H9 (cell line): ENCODE data around the gene KLHL21. TPM values are rescaled to one million over a fixed set of nuclear protein-coding genes. Genes with fewer than 3 reads are reported as not detected.

ENCODE experiments used
- DNase-seq: peaks from one replicate; pipeline ENCODE4 v3.0.0-alpha.2; 2017
- H2AFZ ChIP-seq: one replicate; pipeline ENCODE4 v1.6.1; 2013; ENCODE audit warnings: mild to moderate bottlenecking, low read length, control low read depth, moderate library complexity
- H2AK5ac ChIP-seq: 2 replicates; pipeline ENCODE4 v1.6.1; 2013; ENCODE audit warnings: low read length, control low read depth, mixed read lengths; ENCODE audit not compliant: insufficient read length
- H2BK120ac ChIP-seq: one replicate; pipeline ENCODE4 v1.6.1; 2013; ENCODE audit warnings: low read depth, mild to moderate bottlenecking, low read length, control low read depth, inconsistent platforms; ENCODE audit not compliant: poor library complexity, severe bottlenecking
- H2BK12ac ChIP-seq: 2 replicates; pipeline ENCODE4 v1.6.1; 2013; ENCODE audit warnings: low read length, control low read depth, mixed read lengths, low read depth; ENCODE audit not compliant: insufficient read length
- H2BK15ac ChIP-seq: 2 replicates; pipeline ENCODE4 v1.6.1; 2013; ENCODE audit warnings: low read depth, low read length, control low read depth
- H2BK20ac ChIP-seq: one replicate; pipeline ENCODE4 v1.6.1; 2013; ENCODE audit warnings: low read depth, mild to moderate bottlenecking, low read length, control low read depth, inconsistent platforms; ENCODE audit not compliant: poor library complexity, severe bottlenecking
- H2BK5ac ChIP-seq: 2 replicates; pipeline ENCODE4 v1.6.1; 2013; ENCODE audit warnings: low read length, control low read depth, mixed read lengths; ENCODE audit not compliant: insufficient read length
- H3K14ac ChIP-seq: 2 replicates; pipeline ENCODE4 v1.6.1; 2013; ENCODE audit warnings: low read length, control low read depth; ENCODE audit not compliant: insufficient read depth
- H3K18ac ChIP-seq: 2 replicates; pipeline ENCODE4 v1.6.1; 2013; ENCODE audit warnings: low read depth, mild to moderate bottlenecking, mixed read lengths, low read length, control low read depth; ENCODE audit not compliant: insufficient read length
- H3K23ac ChIP-seq: 2 replicates; pipeline ENCODE4 v1.6.1; 2013; ENCODE audit warnings: low read length, control low read depth, mixed read lengths, low read depth; ENCODE audit not compliant: insufficient read length
- H3K23me2 ChIP-seq: 2 replicates; pipeline ENCODE4 v1.6.1; 2013; ENCODE audit warnings: low read depth, mild to moderate bottlenecking, mixed read lengths, low read length, control low read depth; ENCODE audit not compliant: insufficient read length, poor library complexity, severe bottlenecking
- H3K27ac ChIP-seq: 2 replicates; pipeline ENCODE4 v1.5.1; 2013; ENCODE audit warnings: low read length, control low read depth, mixed read lengths, low read depth; ENCODE audit not compliant: insufficient read length
- H3K27me3 ChIP-seq: 2 replicates; pipeline ENCODE4 v1.6.1; 2013; ENCODE audit warnings: low read length, control low read depth, inconsistent platforms; ENCODE audit not compliant: insufficient read depth
- H3K4ac ChIP-seq: 2 replicates; pipeline ENCODE4 v1.6.1; 2013; ENCODE audit warnings: low read depth, mild to moderate bottlenecking, control low read depth, inconsistent platforms, low read length, moderate library complexity
- H3K4me1 ChIP-seq: 2 replicates; pipeline ENCODE4 v1.6.1; 2013; ENCODE audit warnings: low read length, control low read depth, inconsistent platforms; ENCODE audit not compliant: insufficient read depth
- H3K4me2 ChIP-seq: 2 replicates; pipeline ENCODE4 v1.6.1; 2013; ENCODE audit warnings: low read length, control low read depth, mixed read lengths; ENCODE audit not compliant: insufficient read length, insufficient read depth
- H3K56ac ChIP-seq: 2 replicates; pipeline ENCODE4 v1.6.1; 2013; ENCODE audit warnings: low read depth, mild to moderate bottlenecking, mixed read lengths, low read length, control low read depth; ENCODE audit not compliant: insufficient read length
- H3K79me1 ChIP-seq: 2 replicates; pipeline ENCODE4 v1.6.1; 2013; ENCODE audit warnings: low read depth, mild to moderate bottlenecking, moderate library complexity, low read length, control low read depth, inconsistent platforms; ENCODE audit not compliant: insufficient read depth, poor library complexity, severe bottlenecking
- H3K79me2 ChIP-seq: 2 replicates; pipeline ENCODE4 v1.6.1; 2013; ENCODE audit warnings: low read length, control low read depth, inconsistent platforms; ENCODE audit not compliant: insufficient read depth
- H3K9ac ChIP-seq: 2 replicates; pipeline ENCODE4 v1.6.1; 2013; ENCODE audit warnings: low read length, control low read depth, mixed read lengths; ENCODE audit not compliant: insufficient read length; ENCODE audit errors: extremely low read depth
- H3K9me3 ChIP-seq: one replicate; pipeline ENCODE4 v1.6.1; 2013; ENCODE audit warnings: low read depth, low read length, inconsistent platforms; ENCODE audit not compliant: control insufficient read depth
- H3T11ph ChIP-seq: one replicate; pipeline ENCODE4 v1.6.1; 2013; ENCODE audit warnings: mild to moderate bottlenecking, low read length, control low read depth, inconsistent platforms
- H4K20me1 ChIP-seq: one replicate; pipeline ENCODE4 v1.6.1; 2013; ENCODE audit not compliant: control insufficient read depth, insufficient read length, insufficient read depth
- H4K5ac ChIP-seq: 2 replicates; pipeline ENCODE4 v1.6.1; 2013; ENCODE audit warnings: low read depth, mild to moderate bottlenecking, mixed read lengths, low read length, control low read depth; ENCODE audit not compliant: insufficient read length
- H4K8ac ChIP-seq: replicated peaks from 2 replicates; pipeline ENCODE4 v1.6.1; 2013; ENCODE audit warnings: low read length, control low read depth, mixed read lengths, low read depth; ENCODE audit not compliant: insufficient read length
- H4K91ac ChIP-seq: 2 replicates; pipeline ENCODE4 v1.6.1; 2013; ENCODE audit warnings: low read depth, mild to moderate bottlenecking, moderate library complexity, mixed read lengths, low read length, control low read depth; ENCODE audit not compliant: insufficient read length
- H3K27ac Mint-ChIP-seq, 3 experiments: 2 replicates in 2 of 3; 3 replicates in 1 of 3; pipeline ENCODE4 v1.8.0; 2020 to 2021; ENCODE audit warnings: mixed read lengths in 3 of 3, mild to moderate bottlenecking in 1 of 3, moderate library complexity in 1 of 3
- H3K27me3 Mint-ChIP-seq: 2 replicates; pipeline ENCODE4 v1.8.0; 2021; ENCODE audit warnings: low read depth, mild to moderate bottlenecking, moderate library complexity, mixed read lengths
- H3K36me3 Mint-ChIP-seq, 3 experiments: 2 replicates in 2 of 3; 3 replicates in 1 of 3; pipeline ENCODE4 v1.8.0; 2020 to 2021; ENCODE audit warnings: low read depth in 3 of 3, mixed read lengths in 3 of 3; ENCODE audit not compliant: insufficient read depth in 1 of 3
- H3K4me1 Mint-ChIP-seq, 2 experiments: 2 replicates each; pipeline ENCODE4 v1.8.0; 2020; ENCODE audit warnings: mixed read lengths in 2 of 2
- H3K4me3 Mint-ChIP-seq, 2 experiments: 2 replicates in 1 of 2; 3 replicates in 1 of 2; pipeline ENCODE4 v1.8.0; 2020 to 2021; ENCODE audit warnings: mild to moderate bottlenecking in 2 of 2, mixed read lengths in 2 of 2, moderate library complexity in 1 of 2
- H3K9me3 Mint-ChIP-seq, 2 experiments: 2 replicates in 1 of 2; 3 replicates in 1 of 2; pipeline ENCODE4 v1.8.0; 2020; ENCODE audit warnings: mild to moderate bottlenecking in 2 of 2, mixed read lengths in 2 of 2, moderate library complexity in 1 of 2
- CTCF ChIP-seq: fragments of 200-600 bp; sonication (generic); conservative IDR thresholded peaks from 3 replicates; pipeline ENCODE4 v1.8.0; 2021; ENCODE audit warnings: antibody characterized with exemption, mild to moderate bottlenecking
- WGBS: extraction: QIAGEN DNeasy Blood & Tissue Kit; methylation state at CpG from one replicate; pipeline ENCODE4 v1.1.7; 2013; ENCODE audit warnings: missing lambda C conversion rate, low lambda C conversion rate, mixed read lengths; ENCODE audit not compliant: insufficient read length; ENCODE audit errors: extremely low coverage; 5-methylcytosine and 5-hydroxymethylcytosine counted together
- total RNA-seq: library from RNA; stranded (reverse); gene quantifications from 2 replicates; pipeline ENCODE4 v1.2.1, GENCODE V29; 2021

The KLHL21 gene
- total RNA-seq, 1 experiment from 2014 or later, result 31.9 TPM

DNA sequence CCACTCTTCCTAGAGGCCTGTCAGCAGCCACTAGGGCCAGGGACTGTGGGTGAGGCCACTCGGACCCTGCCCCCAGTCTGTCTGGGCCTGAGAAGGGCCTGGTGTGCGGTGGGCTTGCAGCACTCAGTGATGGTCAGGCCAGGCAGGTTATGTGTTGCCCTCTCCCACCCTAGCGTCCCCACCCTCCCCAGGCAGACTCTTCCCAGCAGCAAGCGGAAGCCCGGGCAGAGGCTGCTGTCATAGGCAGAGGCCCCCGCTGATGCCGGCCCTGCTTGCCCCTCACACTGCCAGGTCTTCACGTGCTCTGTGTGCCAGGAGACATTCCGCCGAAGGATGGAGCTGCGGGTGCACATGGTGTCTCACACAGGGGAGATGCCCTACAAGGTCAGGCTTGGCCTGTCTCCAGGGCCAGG is 16.3 kb downstream of the KLHL21 start:
- Histone ChIP-seq H3K9me3 (no peaks in the 10 kb centered on the region), H2BK20ac (no peak overlapping the region), H3K23me2 (no peaks in the 10 kb centered on the region), H3K18ac (no peak overlapping the region), H3K56ac (no peak overlapping the region), H2BK5ac (no peak overlapping the region), H2AK5ac (no peak overlapping the region), H3K27me3 (no peaks in the 10 kb centered on the region), H3K14ac (no peak overlapping the region; the same call in 1 of the 2 replicates), H3K27ac (no peak overlapping the region), H2BK12ac (no peak overlapping the region), H3K4me2 (no peak overlapping the region), H3K79me2 (no peaks in the 10 kb centered on the region), H3K23ac (no peak overlapping the region), H2BK120ac (no peak overlapping the region), H4K91ac (no peak overlapping the region), H4K20me1 (no peaks in the 10 kb centered on the region), H4K5ac (no peak overlapping the region), H2AFZ (no peak overlapping the region), H3K9ac (no peak overlapping the region), H3T11ph (no peak overlapping the region), H2BK15ac (no peak overlapping the region), H4K8ac (no peak overlapping the region), H3K79me1 (no peaks in the 10 kb centered on the region), H3K4me1 (no peaks in the 10 kb centered on the region), H3K4ac (no peak overlapping the region)
- H3K4me1 Mint-ChIP-seq, result peaks cover 0 to 3% of the 10 kb centered on the region in 2 experiments; a peak in 2 of 4 replicates
- H3K4me3 Mint-ChIP-seq, result no peak overlapping the region
- no peak overlapping the region for H3K27ac Mint-ChIP-seq
- peaks cover 9 to 44% (median 31%) of the 10 kb centered on the region in 3 experiments; a peak in 6 of 7 replicates for H3K36me3 Mint-ChIP-seq
- no peak for DNase-seq
- no peak for TF ChIP-seq CTCF
- H3K9me3 Mint-ChIP-seq, result no peaks in the 10 kb centered on the region
- WGBS, result no CpG with 5 or more reads among the region's 11 CpGs
- no peaks in the 10 kb centered on the region for H3K27me3 Mint-ChIP-seq
